GM12891 (cell line): Measurements from ENCODE around the gene TREM1.

Experiments used
- PAX5 ChIP-seq: IDR thresholded peaks from 2 replicates; pipeline ENCODE4 v1.6.1; 2011; ENCODE audit warnings: low read length, moderate library complexity, mild to moderate bottlenecking; ENCODE audit not compliant: insufficient read depth, severe bottlenecking
- POLR2A ChIP-seq: IDR thresholded peaks from 2 replicates; pipeline ENCODE4 v1.6.1; 2011; ENCODE audit warnings: low read depth, low read length, control low read depth
- POLR2AphosphoS5 ChIP-seq: IDR thresholded peaks from 2 replicates; pipeline ENCODE4 v1.6.1; 2011; ENCODE audit warnings: low read depth, low read length, control low read depth
- POU2F2 ChIP-seq: IDR thresholded peaks from 2 replicates; pipeline ENCODE4 v1.6.1; 2011; ENCODE audit warnings: low read depth, mild to moderate bottlenecking, control low read depth, low read length, moderate library complexity
- SPI1 ChIP-seq: IDR thresholded peaks from 2 replicates; pipeline ENCODE4 v1.6.1; 2011; ENCODE audit warnings: low read depth, low read length, control low read depth
- TAF1 ChIP-seq: IDR thresholded peaks from 2 replicates; pipeline ENCODE4 v1.6.1; 2011; ENCODE audit warnings: low read depth, low read length, control low read depth

- TF ChIP-seq POLR2AphosphoS5 (no peak), POLR2A (no peak), TAF1 (no peak), SPI1 (no peak), POU2F2 (no peak), PAX5 (no peak)
Measured at GRCh38 chr6:41236276-41236675, 50.2 kb downstream of the TREM1 start.
